COLO668 (cell line): ENCODE data around the gene ANKRD13B.

Experiments
- DNase-seq: peaks from one replicate; lab custom pipeline; 2025; ENCODE audit not compliant: unreplicated experiment; lab: John Stamatoyannopoulos, UW

ANKRD13B gene

DNA sequence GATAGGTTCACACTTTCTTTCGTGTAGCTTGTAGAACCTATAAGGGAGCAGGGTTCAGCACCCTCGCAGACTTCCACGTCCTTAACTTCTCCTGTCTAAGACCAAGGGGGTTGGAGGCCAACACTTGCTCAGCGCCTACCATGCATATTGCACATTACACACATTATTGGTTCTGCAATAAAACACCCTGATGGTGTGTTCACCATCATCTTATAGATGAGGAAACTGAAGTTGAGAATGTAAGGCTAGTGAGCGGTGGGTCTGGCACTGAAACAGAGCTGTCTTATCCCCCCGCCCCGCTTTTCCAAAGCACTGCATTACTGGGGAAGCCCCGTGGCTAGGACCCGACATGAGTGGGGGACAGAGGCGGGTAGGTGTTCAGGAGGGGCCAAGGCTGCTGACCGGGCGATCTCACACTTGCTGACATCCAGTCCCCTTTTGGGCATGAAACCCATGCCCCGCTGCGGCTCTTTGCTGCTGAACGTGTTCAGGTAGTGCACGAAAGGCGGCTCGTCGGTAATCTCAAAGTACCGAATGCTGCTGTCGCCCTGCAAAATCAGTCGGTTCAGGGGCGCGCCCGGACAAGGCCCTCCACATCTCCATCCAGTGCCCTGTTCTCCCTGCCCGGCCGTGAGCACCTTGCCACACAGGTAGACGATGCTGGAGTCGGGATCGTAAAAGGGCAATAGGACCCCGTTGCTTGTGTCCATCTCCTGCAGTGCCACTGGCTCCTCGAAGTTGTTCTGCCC is 23.5 kb downstream of the ANKRD13B start:
- DNase-seq: no peak

DNA sequence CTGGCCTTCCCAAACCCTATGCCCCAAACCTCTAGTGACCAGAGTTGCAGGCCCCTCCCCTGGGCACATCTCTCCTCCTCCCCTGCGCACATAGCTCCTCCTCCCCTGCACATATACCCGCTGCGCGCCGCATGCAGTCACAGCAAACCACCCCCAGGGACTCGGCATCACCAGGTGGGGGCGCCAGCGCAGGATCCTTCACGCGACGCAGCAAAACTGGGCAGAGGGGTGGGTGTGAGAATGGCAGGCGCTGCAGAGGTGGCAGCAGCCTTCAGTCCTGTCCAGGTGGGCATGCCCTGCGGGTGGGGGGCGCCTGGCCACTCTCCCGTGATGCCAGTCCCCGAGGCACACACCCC is 24.2 kb downstream of the ANKRD13B start:
- DNase-seq: peak; percentile 84

GRCh38 chr17:29617481-29618271 is 24.7 kb downstream of the ANKRD13B start:
- peak; percentile 78 for DNase-seq

- DNase-seq: no peak
These were observed 25.5 kb downstream of the ANKRD13B start for GRCh38 chr17:29618272-29619065.

DNA sequence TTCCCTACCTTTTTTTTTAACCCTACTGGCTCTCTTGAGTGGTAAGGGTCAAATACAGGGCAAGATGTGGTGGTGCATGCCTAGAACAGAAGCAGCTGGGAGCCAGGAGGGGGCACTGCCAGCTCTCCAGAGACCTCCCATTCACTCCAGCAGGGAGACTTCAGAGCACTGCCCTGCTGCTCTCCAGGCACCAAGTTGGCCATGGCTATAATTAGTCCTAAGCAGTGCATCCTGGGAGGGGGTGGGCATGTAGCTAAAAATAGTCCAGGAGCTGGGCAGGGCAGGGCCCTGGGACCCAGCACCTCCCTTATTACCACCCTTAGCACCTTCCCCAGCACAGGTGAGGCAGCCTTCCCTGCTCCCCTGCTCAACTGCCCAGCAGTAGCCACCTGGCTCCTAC is 26.3 kb downstream of the ANKRD13B start:
- peak; percentile 4 for DNase-seq

DNA sequence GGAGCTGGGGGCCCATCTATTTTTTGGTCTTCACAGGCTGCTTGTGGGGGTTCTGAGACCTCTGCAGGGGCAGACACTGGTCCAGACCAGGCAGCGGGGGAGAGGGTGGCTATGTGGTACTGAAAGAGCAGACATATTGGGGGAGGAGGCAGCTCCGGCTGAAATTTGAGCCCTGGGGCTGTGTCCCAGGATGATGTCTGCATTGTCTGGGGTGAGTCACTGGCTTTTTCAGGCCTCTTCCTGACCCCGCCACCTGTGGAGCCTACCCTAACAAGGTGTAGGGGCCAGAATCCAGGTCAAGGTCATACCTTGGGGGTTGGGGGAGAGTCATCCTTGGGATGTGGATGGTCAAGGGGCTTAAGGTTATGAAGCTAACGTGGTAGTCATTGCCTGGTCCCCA is 27.3 kb downstream of the ANKRD13B start:
- peak; percentile 13 for DNase-seq

GRCh38 chr17:29620779-29621500 is 28.0 kb downstream of the ANKRD13B start:
- DNase-seq: no peak

DNA sequence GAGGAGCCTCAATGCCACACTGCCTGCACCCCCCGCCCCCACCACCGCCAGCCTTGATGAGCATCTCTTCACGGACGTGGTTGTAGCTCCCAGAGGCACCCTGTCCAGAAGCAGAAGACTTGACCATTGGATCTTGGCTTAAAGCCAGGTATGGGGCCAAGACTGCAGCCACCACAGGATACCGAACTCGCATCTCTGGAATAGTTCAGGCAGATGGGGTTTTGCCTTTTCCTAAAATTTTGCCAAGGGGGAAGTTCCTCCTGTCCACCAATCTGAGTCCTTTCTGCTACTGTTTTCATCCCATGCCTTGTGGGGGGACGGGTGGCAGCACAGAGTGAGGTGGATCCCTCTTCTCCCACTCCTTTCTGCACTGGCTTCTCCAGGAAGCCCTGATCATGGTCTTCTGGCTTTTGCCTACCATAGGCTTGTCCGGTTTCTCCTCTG is 28.8 kb downstream of the ANKRD13B start:
- DNase-seq: no peak

GRCh38 chr17:29622337-29623282 is 29.7 kb downstream of the ANKRD13B start, which contains the start of gene CORO6:
TSS of gene CORO6 (minus strand) at chr17:29622912. CDS start at chr17:29621421, 1,491 bp downstream.
- DNase-seq: peak; percentile 25

DNA sequence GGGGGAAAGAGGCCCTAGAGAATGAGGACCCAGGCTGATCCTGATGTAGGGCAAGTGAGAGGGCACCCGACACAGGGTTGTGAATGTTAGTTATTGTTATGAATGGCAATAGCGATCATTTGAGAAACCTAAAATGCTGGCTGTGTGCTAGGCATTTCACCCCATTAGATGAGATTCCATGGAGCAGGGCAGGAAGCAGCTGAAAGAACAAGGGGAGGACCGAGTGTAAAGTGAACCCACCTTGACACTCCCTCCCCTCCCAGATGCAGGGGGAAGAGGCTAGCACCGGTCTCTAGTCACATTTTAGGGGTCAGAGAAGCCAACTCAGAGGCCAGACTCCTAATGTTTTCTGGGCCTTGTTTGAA is 30.3 kb downstream of the ANKRD13B start:
- DNase-seq: no peak

DNA sequence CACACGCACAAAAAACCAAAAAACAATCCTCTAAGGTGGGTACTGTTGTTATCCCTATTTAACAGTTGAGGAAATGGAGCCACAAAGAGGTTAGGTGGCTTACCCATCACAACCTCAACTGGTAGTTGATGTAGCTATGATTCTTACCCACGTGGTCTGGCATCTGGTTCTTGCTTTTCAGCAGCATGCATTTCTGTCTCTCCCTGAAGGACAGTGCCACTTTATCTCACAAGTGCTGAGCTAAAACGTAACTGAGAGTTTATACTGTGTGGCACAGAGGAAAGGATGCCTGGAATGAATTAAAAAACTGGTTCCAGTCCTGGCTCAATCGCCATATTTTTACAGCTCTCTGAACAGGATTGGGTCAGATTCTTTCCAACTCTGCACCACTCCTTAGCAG is 31.7 kb downstream of the ANKRD13B start:
- DNase-seq: no peak

- no peak for DNase-seq
These were observed 32.3 kb downstream of the ANKRD13B start for GRCh38 chr17:29625037-29625750.

GRCh38 chr17:29627951-29628350 is 35.0 kb downstream of the ANKRD13B start:
- DNase-seq: no peak

DNA sequence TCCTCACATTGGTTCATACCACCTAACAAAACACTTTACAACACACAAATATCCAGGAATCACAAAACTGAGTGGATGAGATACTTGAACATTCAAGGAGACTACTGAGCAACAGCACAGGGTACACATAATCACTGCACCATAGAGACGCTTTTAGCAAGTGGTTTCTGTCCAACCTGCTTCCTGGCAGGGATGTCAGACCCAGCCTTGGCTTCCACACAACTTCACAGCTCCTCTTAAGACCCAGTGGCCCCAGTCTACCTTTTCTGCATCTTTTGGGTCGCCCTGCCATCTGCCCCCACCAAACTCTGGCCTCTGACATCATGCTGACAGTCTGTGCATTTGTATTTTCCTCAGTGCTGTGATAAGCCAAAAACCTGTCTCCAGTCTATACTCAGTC is 35.7 kb downstream of the ANKRD13B start:
- DNase-seq: no peak

DNA sequence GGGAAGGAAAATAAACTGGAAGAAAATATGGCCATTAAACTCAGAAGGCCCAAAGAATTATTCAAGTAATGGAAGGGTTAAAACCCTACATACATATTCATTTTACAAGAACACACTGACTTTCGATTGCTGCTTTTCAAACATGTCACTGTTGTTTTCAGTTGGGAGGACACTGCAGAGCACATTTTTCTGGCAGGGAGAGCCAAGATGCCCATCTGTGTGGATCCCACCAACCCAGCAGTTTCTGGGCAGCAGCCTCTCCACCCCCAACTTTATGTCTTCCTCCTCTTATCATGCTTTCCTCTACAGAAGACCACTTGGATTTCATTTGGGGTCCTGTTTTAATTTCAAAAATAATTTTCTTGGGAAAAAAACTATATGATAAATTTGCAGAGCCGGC is 36.9 kb downstream of the ANKRD13B start:
- no peak for DNase-seq

GRCh38 chr17:29630630-29631193 is 37.8 kb downstream of the ANKRD13B start:
- DNase-seq: no peak

- no peak for DNase-seq
These were observed 41.0 kb downstream of the ANKRD13B start for GRCh38 chr17:29633886-29634285.

GRCh38 chr17:29640413-29640812 is 47.5 kb downstream of the ANKRD13B start:
- no peak for DNase-seq
